IPS-18a (cell line): ENCODE results near the gene SLC37A1.

ENCODE experiments used
- H3K27ac ChIP-seq: one replicate; pipeline ENCODE4 v1.5.1; 2013; ENCODE audit warnings: low read length
- H3K27me3 ChIP-seq: one replicate; pipeline ENCODE4 v1.6.1; 2013; ENCODE audit warnings: mild to moderate bottlenecking, low read length; ENCODE audit not compliant: control insufficient read depth, insufficient read depth
- H3K36me3 ChIP-seq: one replicate; pipeline ENCODE4 v1.6.1; 2013; ENCODE audit warnings: low read depth, low read length; ENCODE audit not compliant: control insufficient read depth
- H3K4me1 ChIP-seq: one replicate; pipeline ENCODE4 v1.6.1; 2013; ENCODE audit warnings: low read depth, low read length; ENCODE audit not compliant: control insufficient read depth
- H3K4me3 ChIP-seq: one replicate; pipeline ENCODE4 v1.5.1; 2013; ENCODE audit warnings: low read length
- H3K9ac ChIP-seq: one replicate; pipeline ENCODE4 v1.6.1; 2013; ENCODE audit warnings: mild to moderate bottlenecking, low read length, moderate library complexity
- H3K9me3 ChIP-seq: one replicate; pipeline ENCODE4 v1.6.1; 2013; ENCODE audit warnings: low read depth, low read length; ENCODE audit not compliant: control insufficient read depth

Gene SLC37A1

GRCh38 chr21:42471716-42472330, 41.8 kb upstream of the SLC37A1 start:
- no peaks in the 10 kb centered on the region for H3K36me3 ChIP-seq
- H3K9ac ChIP-seq: no peak overlapping the region
- no peak overlapping the region for H3K4me3 ChIP-seq
- H3K27me3 ChIP-seq: no peaks in the 10 kb centered on the region
- H3K4me1 ChIP-seq: peaks cover 16% of the 10 kb centered on the region
- no peak overlapping the region for H3K27ac ChIP-seq
- no peaks in the 10 kb centered on the region for H3K9me3 ChIP-seq

DNA sequence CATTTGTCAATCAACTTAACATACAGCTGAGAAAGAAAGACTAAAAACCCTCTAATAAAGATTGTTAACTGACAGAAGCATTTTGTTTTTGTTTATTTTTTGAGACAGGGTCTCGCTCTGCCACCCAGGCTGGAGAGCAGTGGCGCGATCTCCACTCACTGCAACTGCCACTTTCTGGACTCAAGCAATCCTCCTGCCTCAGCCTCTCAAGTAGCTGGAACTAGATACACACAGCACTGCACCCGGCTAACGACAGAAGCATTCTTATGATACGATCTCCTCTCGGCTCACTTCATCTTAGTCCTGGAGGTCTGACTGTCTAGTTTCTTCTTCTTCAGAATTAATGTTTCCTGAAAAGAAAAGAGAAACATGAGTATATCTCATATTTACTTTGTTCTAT, 41.1 kb upstream of the SLC37A1 start:
- peaks cover 11% of the 10 kb centered on the region for H3K4me1 ChIP-seq

DNA sequence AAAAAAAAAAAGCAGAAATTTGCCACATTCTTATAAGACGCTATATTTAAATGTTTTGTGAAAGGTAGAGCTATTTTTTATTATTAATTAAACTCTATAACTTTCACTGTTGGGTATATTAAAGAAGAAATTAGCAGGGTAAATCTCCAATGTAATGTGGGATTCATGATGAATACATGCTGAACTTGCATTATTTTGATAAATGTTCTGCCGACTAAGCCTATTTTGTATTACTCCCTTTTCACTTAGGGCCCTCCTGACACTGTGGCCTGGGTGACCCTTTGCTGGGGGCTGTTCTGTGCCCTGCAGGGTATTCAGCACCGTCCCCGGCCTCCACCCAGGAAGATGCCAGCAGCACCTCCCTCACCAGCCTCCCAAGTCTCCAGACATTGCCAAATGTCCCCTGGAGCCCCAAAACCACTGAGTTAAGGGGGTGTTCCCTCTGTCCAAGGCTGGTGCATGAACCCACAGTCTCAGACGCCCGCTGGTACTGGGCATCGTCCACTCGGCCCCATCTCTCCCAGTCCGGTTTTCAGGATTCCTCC, 40.1 kb upstream of the SLC37A1 start:
- Histone ChIP-seq H3K36me3 (no peaks in the 10 kb centered on the region), H3K9ac (no peak overlapping the region), H3K9me3 (no peaks in the 10 kb centered on the region), H3K27me3 (no peaks in the 10 kb centered on the region), H3K4me1 (peaks cover 9% of the 10 kb centered on the region), H3K27ac (no peak overlapping the region), H3K4me3 (no peak overlapping the region)

More for the DNA sequence above, 41.1 kb upstream of the SLC37A1 start:
- Histone ChIP-seq H3K9ac (no peak overlapping the region), H3K27ac (no peak overlapping the region), H3K9me3 (no peaks in the 10 kb centered on the region), H3K27me3 (no peaks in the 10 kb centered on the region), H3K36me3 (no peaks in the 10 kb centered on the region), H3K4me3 (no peak overlapping the region)

DNA sequence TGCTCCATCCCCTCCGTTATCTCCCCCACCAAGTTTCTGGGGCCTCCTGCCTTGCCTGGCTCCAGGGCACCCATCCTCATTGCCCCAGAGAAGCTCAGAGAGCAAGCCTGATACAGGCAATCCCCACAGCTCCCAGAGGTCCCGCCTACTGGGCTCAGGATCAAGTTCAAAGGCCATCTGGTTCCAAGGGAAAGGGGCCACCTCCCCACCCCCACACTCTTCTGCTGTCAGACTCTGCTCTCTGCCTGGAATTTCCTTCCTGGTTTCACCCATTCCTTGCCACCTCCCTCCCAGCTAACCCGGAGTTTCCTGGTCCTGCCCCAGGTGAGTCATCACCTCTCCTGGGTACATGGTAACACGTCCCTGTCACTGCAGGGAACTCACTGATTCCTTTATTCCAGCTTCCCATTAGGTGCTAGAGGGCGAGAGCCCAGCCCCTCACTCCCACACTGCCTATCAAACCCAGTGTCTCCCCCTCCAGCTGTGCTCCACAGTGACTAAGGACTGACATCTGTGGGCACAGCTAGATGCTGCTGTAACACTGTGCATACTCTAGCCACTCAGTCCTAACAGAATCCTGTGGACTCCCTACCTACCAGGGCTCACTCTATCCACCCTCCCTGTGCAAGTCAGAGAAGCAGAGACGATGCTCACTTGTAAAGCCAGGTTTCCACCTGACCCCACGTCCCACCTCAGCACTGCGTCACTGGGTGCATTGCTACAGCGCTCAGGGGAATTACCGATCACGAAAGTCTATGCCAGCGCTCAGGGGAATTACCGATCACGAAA, 39.4 kb upstream of the SLC37A1 start:
- Histone ChIP-seq H3K4me1 (peaks cover 9% of the 10 kb centered on the region), H3K9ac (no peak overlapping the region), H3K27ac (no peak overlapping the region), H3K4me3 (no peak overlapping the region), H3K36me3 (no peaks in the 10 kb centered on the region), H3K27me3 (no peaks in the 10 kb centered on the region), H3K9me3 (no peaks in the 10 kb centered on the region)

DNA sequence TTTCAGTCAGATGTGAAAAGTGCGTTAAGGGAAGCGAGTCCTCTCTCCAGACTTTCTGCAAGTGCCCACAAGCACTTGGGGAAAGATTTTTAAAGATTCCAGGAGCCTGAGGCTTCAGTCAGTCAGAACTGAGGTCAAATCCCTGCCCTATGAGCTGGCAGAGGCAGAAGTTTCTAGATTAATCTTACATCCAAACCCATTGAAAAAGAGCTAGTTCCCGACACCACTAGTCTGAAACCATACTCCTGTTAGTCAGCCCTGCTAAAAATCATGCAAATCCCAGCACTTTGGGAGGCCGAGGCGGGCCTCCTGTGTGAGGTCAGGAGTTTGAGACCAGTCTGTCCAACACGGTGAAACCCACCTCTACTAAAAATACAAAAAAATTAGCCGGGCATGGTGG, 38.6 kb upstream of the SLC37A1 start:
- no peaks in the 10 kb centered on the region for H3K27me3 ChIP-seq

DNA sequence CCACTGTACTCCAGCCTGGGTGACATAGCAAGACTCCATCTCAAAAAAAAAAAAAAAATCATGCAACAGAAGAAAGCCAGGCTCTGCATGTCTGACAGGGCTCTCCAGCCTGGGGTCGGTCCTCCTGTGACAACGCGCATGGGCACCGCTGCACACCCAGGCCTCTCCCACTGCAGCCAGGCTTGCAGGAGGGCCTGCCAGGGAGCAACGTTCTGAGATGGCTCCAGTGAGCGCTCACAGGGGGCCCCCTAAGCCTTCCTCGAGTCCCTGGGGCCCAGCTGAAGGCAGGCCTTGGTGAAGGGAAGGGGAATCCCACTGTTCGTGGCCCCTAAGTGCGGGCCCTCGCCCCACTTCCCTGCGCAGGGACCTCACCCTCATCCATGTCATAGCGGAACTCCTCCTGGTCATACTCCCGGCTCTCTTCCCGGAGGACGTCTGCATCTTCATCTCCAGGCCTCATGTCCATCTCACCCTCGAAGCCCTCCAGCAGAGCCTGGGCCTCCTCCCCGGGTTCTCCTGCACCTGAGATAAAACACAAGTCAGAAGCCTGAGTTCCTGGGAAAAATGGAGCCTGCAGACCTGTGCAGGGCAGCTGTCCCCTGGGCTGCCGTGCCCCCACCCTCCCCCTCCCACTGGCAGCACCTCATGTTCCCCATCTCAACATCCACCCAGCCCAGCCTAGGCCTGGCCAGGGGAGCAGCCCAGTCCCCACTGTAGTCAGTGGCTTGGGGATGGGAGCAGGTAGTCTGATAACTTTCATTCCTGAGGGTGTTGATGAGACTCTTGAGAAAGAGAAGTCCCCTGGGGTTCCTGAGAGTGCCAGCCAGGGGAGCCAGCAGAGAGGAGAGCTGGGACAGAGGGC, 37.9 kb upstream of the SLC37A1 start:
- H3K9me3 ChIP-seq: no peaks in the 10 kb centered on the region
- H3K4me1 ChIP-seq: peaks cover 9% of the 10 kb centered on the region
- H3K36me3 ChIP-seq: no peaks in the 10 kb centered on the region
- H3K9ac ChIP-seq: no peak overlapping the region
- H3K27me3 ChIP-seq: no peaks in the 10 kb centered on the region
- no peak overlapping the region for H3K4me3 ChIP-seq
- no peak overlapping the region for H3K27ac ChIP-seq

More for the DNA sequence above, 38.6 kb upstream of the SLC37A1 start:
- Histone ChIP-seq H3K9me3 (no peaks in the 10 kb centered on the region), H3K9ac (no peak overlapping the region), H3K36me3 (no peaks in the 10 kb centered on the region), H3K4me3 (no peak overlapping the region), H3K4me1 (peaks cover 9% of the 10 kb centered on the region), H3K27ac (no peak overlapping the region)

- Histone ChIP-seq H3K9me3 (no peaks in the 10 kb centered on the region), H3K4me1 (peaks cover 9% of the 10 kb centered on the region), H3K27ac (no peak overlapping the region), H3K36me3 (no peaks in the 10 kb centered on the region), H3K27me3 (no peaks in the 10 kb centered on the region), H3K4me3 (no peak overlapping the region), H3K9ac (no peak overlapping the region)
Measured at GRCh38 chr21:42476388-42477331, 37.0 kb upstream of the SLC37A1 start.

- Histone ChIP-seq H3K4me3 (no peak overlapping the region), H3K27ac (no peak overlapping the region)
Measured at GRCh38 chr21:42478504-42478903, 35.1 kb upstream of the SLC37A1 start.

DNA sequence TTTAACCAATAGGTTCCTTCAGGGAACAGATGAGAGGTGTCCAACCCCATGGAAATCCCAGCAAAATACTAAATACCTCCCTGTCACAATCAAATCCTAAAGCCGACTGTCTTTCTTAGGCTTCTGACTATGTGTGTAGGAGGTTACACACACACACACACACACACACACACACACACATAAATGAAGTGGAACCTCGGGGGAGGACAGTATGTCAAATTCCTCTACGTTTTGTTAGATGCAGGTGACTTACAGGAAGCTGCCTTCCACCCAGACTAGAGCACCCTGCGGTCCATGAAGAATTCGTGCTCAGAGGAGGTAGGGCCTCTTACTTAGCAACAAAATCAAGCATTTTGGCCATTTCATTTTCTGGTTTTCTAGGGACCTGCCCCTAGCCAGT, 34.1 kb upstream of the SLC37A1 start:
- no peaks in the 10 kb centered on the region for H3K36me3 ChIP-seq
- no peak overlapping the region for H3K9ac ChIP-seq
- H3K4me3 ChIP-seq: no peak overlapping the region
- no peaks in the 10 kb centered on the region for H3K9me3 ChIP-seq
- no peaks in the 10 kb centered on the region for H3K4me1 ChIP-seq
- no peaks in the 10 kb centered on the region for H3K27me3 ChIP-seq
- H3K27ac ChIP-seq: no peak overlapping the region

More at GRCh38 chr21:42478504-42478903, 35.1 kb upstream of the SLC37A1 start:
- H3K9ac ChIP-seq: no peak overlapping the region
- no peaks in the 10 kb centered on the region for H3K27me3 ChIP-seq
- H3K9me3 ChIP-seq: no peaks in the 10 kb centered on the region
- peaks cover 8% of the 10 kb centered on the region for H3K4me1 ChIP-seq
- H3K36me3 ChIP-seq: no peaks in the 10 kb centered on the region

DNA sequence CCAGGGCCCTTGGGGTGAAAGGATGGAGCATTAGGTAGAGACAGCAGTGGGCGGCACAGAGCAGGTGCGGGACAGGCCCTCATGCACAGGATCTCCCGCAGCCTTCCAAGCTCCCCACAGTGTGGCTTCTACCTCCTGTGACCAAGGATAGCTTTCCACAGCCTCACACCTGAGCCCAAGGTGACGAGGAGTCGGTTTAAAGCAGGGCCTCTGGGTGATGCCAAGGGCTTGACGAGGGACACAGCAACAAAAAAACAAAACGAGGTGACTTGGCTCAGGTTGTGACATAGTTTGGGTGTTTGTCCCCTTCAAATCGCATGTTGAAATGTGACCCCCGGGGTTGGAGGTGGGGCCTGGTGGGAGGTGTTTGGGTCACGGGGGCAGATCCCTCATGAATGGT, 32.9 kb upstream of the SLC37A1 start:
- no peaks in the 10 kb centered on the region for H3K27me3 ChIP-seq
- H3K9me3 ChIP-seq: no peaks in the 10 kb centered on the region
- no peaks in the 10 kb centered on the region for H3K4me1 ChIP-seq
- H3K27ac ChIP-seq: no peak overlapping the region
- no peak overlapping the region for H3K9ac ChIP-seq
- no peaks in the 10 kb centered on the region for H3K36me3 ChIP-seq
- no peak overlapping the region for H3K4me3 ChIP-seq
